GM12878 (cell line): ENCODE measurements around the gene PDE6A. TPM values are rescaled to one million over a fixed set of nuclear protein-coding genes. Genes with fewer than 3 reads are reported as not detected.

ENCODE experiments used
- ATAC-seq: fragments of 200-7000 bp; cut with Tn5 transposase; 3 replicates; pipeline ENCODE4 v1.9.1; 2020; ENCODE audit warnings: mild to moderate bottlenecking, moderate library complexity
- BruUV-seq: library from RNA; stranded (reverse); fragments of 400-500 nt; replicated peaks from 2 replicates; lab custom pipeline; 2021; lab: Mats Ljungman, UMichigan
- CTCF ChIA-PET: fragments of 300-600 bp; sonication (Branson Sonifier 250); formaldehyde crosslinking; extraction: SDS; loops from one replicate; lab custom pipeline; 2021; ENCODE audit warnings: inconsistent platforms; lab: Yijun Ruan, JAX
- POLR2A ChIA-PET: fragments of 350-600 bp; formaldehyde crosslinking; extraction: SDS; loops from one replicate; lab custom pipeline; 2021; ENCODE audit warnings: inconsistent platforms; lab: Charles Lee
- RAD21 ChIA-PET: fragments of 300-600 bp; sonication (Branson Sonifier 250); formaldehyde crosslinking; loops from one replicate; lab custom pipeline; 2023; ENCODE audit warnings: antibody characterized with exemption; ENCODE audit not compliant: unreplicated experiment; lab: Charles Lee
- SMC1A ChIA-PET: fragments of 300-600 bp; sonication (Branson Sonifier 250); formaldehyde crosslinking; loops from one replicate; lab custom pipeline; 2023; ENCODE audit not compliant: unreplicated experiment, uncharacterized antibody; lab: Charles Lee
- DNase-seq: peaks from one replicate; pipeline ENCODE4 v3.0.0-alpha.2; 2011; ENCODE audit warnings: low read depth, low spot score
- FAIRE-seq: peaks from 3 replicates; lab custom pipeline; 2011; peaks lifted over from hg19 to GRCh38; lab: Jason Lieb, UNC
- H2AFZ ChIP-seq: 2 replicates; pipeline ENCODE4 v1.6.0; 2011; ENCODE audit warnings: low read depth, low read length, control low read depth; ENCODE audit not compliant: control insufficient read depth
- H3K27ac ChIP-seq: 2 replicates; pipeline ENCODE4 v1.5.1; 2011; ENCODE audit warnings: control low read depth; ENCODE audit not compliant: control insufficient read depth, insufficient read depth
- H3K27me3 ChIP-seq, 2 experiments: replicated peaks in 1 of 2; 2 replicates each; pipeline versions ENCODE4 v1.6.0 to v1.6.1; 2011; ENCODE audit warnings: low read length in 1 of 2; ENCODE audit not compliant: control insufficient read depth in 2 of 2, insufficient read depth in 2 of 2
- H3K36me3 ChIP-seq, 2 experiments: 2 replicates each; pipeline ENCODE4 v1.5.1; 2011; ENCODE audit warnings: low read length in 1 of 2; ENCODE audit not compliant: control insufficient read depth in 2 of 2, insufficient read depth in 2 of 2
- H3K4me1 ChIP-seq: 2 replicates; pipeline ENCODE4 v1.6.1; 2011; ENCODE audit warnings: mild to moderate bottlenecking, low read length, moderate library complexity, mixed read lengths; ENCODE audit not compliant: control insufficient read depth, insufficient read depth
- H3K4me2 ChIP-seq: 2 replicates; pipeline ENCODE4 v1.6.0; 2011; ENCODE audit warnings: control low read depth; ENCODE audit not compliant: control insufficient read depth, insufficient read depth
- H3K4me3 ChIP-seq: fragments of 200-600 bp; sonication (generic); 2 replicates; pipeline ENCODE4 v1.5.1; 2016
- H3K79me2 ChIP-seq: 2 replicates; pipeline ENCODE4 v1.6.0; 2011; ENCODE audit warnings: low read length; ENCODE audit not compliant: control insufficient read depth, insufficient read depth
- H3K9ac ChIP-seq: 2 replicates; pipeline ENCODE4 v1.8.0; 2011; ENCODE audit warnings: low read length, control low read depth, mixed read lengths; ENCODE audit not compliant: control insufficient read depth, insufficient read depth
- H3K9me3 ChIP-seq: replicated peaks from 3 replicates; pipeline ENCODE4 v1.5.1; 2011; ENCODE audit warnings: mild to moderate bottlenecking, low read length; ENCODE audit not compliant: control insufficient read depth, insufficient read depth
- H4K20me1 ChIP-seq: 2 replicates; pipeline ENCODE4 v1.6.0; 2011; ENCODE audit not compliant: control insufficient read depth, insufficient read depth
- ATF7 ChIP-seq: fragments of 450-650 bp; IDR thresholded peaks from 2 replicates; pipeline ENCODE4 v1.6.1; 2016; ENCODE audit warnings: low read depth, mild to moderate bottlenecking
- CBX5 ChIP-seq: sonication (generic); IDR thresholded peaks from 2 replicates; pipeline ENCODE4 v1.6.1; 2016; ENCODE audit warnings: low read depth, moderate library complexity, mild to moderate bottlenecking, inconsistent platforms
- CHD4 ChIP-seq: fragments of 200-600 bp; sonication (generic); IDR thresholded peaks from 2 replicates; pipeline ENCODE4 v1.6.1; 2016; ENCODE audit warnings: mild to moderate bottlenecking
- CTCF ChIP-seq, 3 experiments: IDR thresholded peaks in 2 of 3; conservative IDR thresholded peaks in 1 of 3; 2 replicates each; pipeline ENCODE4 v1.5.1; 2011; ENCODE audit warnings: low read depth in 3 of 3, low read length in 3 of 3, mild to moderate bottlenecking in 3 of 3, control low read depth in 2 of 3, moderate library complexity in 2 of 3, inconsistent platforms in 1 of 3, mixed read lengths in 1 of 3; ENCODE audit not compliant: control insufficient read depth in 2 of 3, insufficient read depth in 1 of 3; ENCODE audit errors: extremely low read depth in 1 of 3
- FOXM1 ChIP-seq: IDR thresholded peaks from 2 replicates; pipeline ENCODE4 v1.6.1; 2012; ENCODE audit warnings: low read depth, mild to moderate bottlenecking, inconsistent platforms, low read length, moderate library complexity
- HDAC2 ChIP-seq: fragments of 200-600 bp; sonication (generic); IDR thresholded peaks from 2 replicates; pipeline ENCODE4 v1.6.1; 2017
- HDGF ChIP-seq: fragments of 450-650 bp; IDR thresholded peaks from 2 replicates; pipeline ENCODE4 v1.6.1; 2016; ENCODE audit warnings: antibody characterized with exemption
- IRF5 ChIP-seq: fragments of 450-650 bp; IDR thresholded peaks from 2 replicates; pipeline ENCODE4 v1.6.1; 2017; ENCODE audit warnings: borderline replicate concordance
- MEF2A ChIP-seq: IDR thresholded peaks from 2 replicates; pipeline ENCODE4 v1.6.1; 2011; ENCODE audit warnings: low read depth, mild to moderate bottlenecking, low read length, moderate library complexity; ENCODE audit not compliant: insufficient read depth
- PKNOX1 ChIP-seq: fragments of 450-650 bp; IDR thresholded peaks from 2 replicates; pipeline ENCODE4 v1.6.1; 2016; ENCODE audit warnings: mild to moderate bottlenecking
- POU2F2 ChIP-seq: IDR thresholded peaks from 3 replicates; pipeline ENCODE4 v1.6.1; 2011; ENCODE audit warnings: low read depth, mild to moderate bottlenecking, low read length, borderline replicate concordance
- SMARCA5 ChIP-seq: fragments of 450-650 bp; IDR thresholded peaks from 2 replicates; pipeline ENCODE4 v1.6.1; 2017; ENCODE audit warnings: mild to moderate bottlenecking
- ZBTB33 ChIP-seq: fragments of 450-650 bp; IDR thresholded peaks from 2 replicates; pipeline ENCODE4 v1.6.1; 2017; ENCODE audit warnings: mild to moderate bottlenecking
- ZNF592 ChIP-seq: fragments of 450-650 bp; IDR thresholded peaks from 2 replicates; pipeline ENCODE4 v1.6.1; 2017; ENCODE audit warnings: mild to moderate bottlenecking, moderate library complexity
- WGBS: methylation state at CpG from one replicate; pipeline ENCODE4 v1.1.6; 2016; ENCODE audit warnings: low lambda C conversion rate; ENCODE audit not compliant: insufficient replicate concordance, insufficient coverage; ENCODE audit errors: missing lambda C conversion rate; 5-methylcytosine and 5-hydroxymethylcytosine counted together
- in situ Hi-C: fragments of 300-500 bp; cut with MboI; formaldehyde crosslinking; loops from 9 replicates; pipeline ENCODE4 v1.14.3; 2018; ENCODE audit warnings: mixed read lengths
- intact Hi-C: fragments of 100-400 bp; cut with micrococcal nuclease; formaldehyde crosslinking; loops from one replicate; pipeline ENCODE4 v1.14.2; 2022; ENCODE audit not compliant: unreplicated experiment
- polyA plus RNA-seq, 11 experiments: library from polyadenylated mRNA; depleted of rRNA in 4 of 11; unstranded in 6 of 11; stranded (reverse) in 5 of 11; fragments of >200 nt; fragmentation: Nextera tagmentation in 4 of 11; fragmentation: Illumina TruSeq in 1 of 11; extraction: Ambion mirVana in 4 of 11; extraction: Trizol in 1 of 11; gene quantifications; 1 replicate in 1 of 11; 2 replicates in 10 of 11; pipeline versions ENCODE4 v1.2.1 to v1.2.3, GENCODE V29; 2011 to 2016; ENCODE audit warnings: inconsistent platforms in 2 of 11, missing spikeins in 2 of 11, low read depth in 1 of 11
- total RNA-seq, 4 experiments: library from RNA; depleted of rRNA in 3 of 4; stranded (reverse); fragments of >200 nt in 3 of 4; fragmentation: Illumina TruSeq in 1 of 4; extraction: Trizol in 1 of 4; gene quantifications; 2 replicates each; pipeline versions ENCODE4 v1.2.1 to v1.2.3, GENCODE V29; 2013 to 2021

PDE6A gene
- total and polyA plus RNA-seq, 10 of the 15 experiments (the other 5 are each of a cell fraction or from before 2014, with no cell fraction given) = 0.05 to 0.26 TPM; not detected in 8

- RAD21 ChIA-PET = interaction anchor here (0.6 to 1.3 kb wide), 3 partner anchors 48 to 187 kb away, joined by 3 to 5 read pairs (median 3); partner anchors contain the start of gene PPARGC1B
- WGBS = 93% methylated on average over 16 of the region's 16 CpGs
- peaks cover 0 to 27% of the 10 kb centered on the region in 2 experiments; a peak in 3 of 4 replicates for H3K36me3 ChIP-seq
- BruUV-seq = no TSS peak
- no peaks in the 10 kb centered on the region for H3K9me3 ChIP-seq
- H4K20me1 ChIP-seq = no peaks in the 10 kb centered on the region
- ATAC-seq = no peak
- no peak overlapping the region for H3K9ac ChIP-seq
- H3K27me3 ChIP-seq = no peaks in the 10 kb centered on the region
- FAIRE-seq = no peak
- H3K79me2 ChIP-seq = no peaks in the 10 kb centered on the region; the same call in 1 of the 2 replicates
- no peak for DNase-seq
- no peak overlapping the region for H3K4me2 ChIP-seq
- POLR2A ChIA-PET = interaction anchor here (1.0 to 1.3 kb wide), 2 partner anchors 13 to 47 kb away, joined by 3 to 5 read pairs; no protein-coding TSS in a partner anchor
- SMC1A ChIA-PET = interaction anchor here (1.5 to 11.9 kb wide), 6 partner anchors 8 to 162 kb away, joined by 4 to 210 read pairs (median 60); no protein-coding TSS in a partner anchor
- H3K27ac ChIP-seq = no peak overlapping the region
- no peaks in the 10 kb centered on the region; the same call in 1 of the 2 replicates for H3K4me1 ChIP-seq
- no peak overlapping the region for H3K4me3 ChIP-seq
- in situ Hi-C loops (loop anchor here (5.0 kb wide), 2 partner anchors 163 to 188 kb away; no protein-coding TSS in a partner anchor), intact Hi-C loops (no loop called here)
- no peak overlapping the region for H2AFZ ChIP-seq
- CTCF ChIA-PET = interaction anchor here (1.2 to 11.1 kb wide), 5 partner anchors 8 to 188 kb away, joined by 5 to 165 read pairs (median 35); no protein-coding TSS in a partner anchor
- no peak for TF ChIP-seq SMARCA5
- no peak for TF ChIP-seq PKNOX1
- TF ChIP-seq POU2F2 = no peak
- TF ChIP-seq IRF5 = no peak
- no peak for TF ChIP-seq CTCF (IDR thresholded peaks at IDR 0.05 in 2 of 3, conservative IDR thresholded peaks at IDR 0.05 in 1 of 3; ENCODE audit: control insufficient read depth in 2 of 3, extremely low read depth in 1 of 3, insufficient read depth in 1 of 3, low read depth in 3 of 3, low read length in 3 of 3)
- no peak for TF ChIP-seq ZBTB33
- TF ChIP-seq MEF2A = no peak
- TF ChIP-seq ATF7 = no peak
- no peak for TF ChIP-seq FOXM1
- no peak for TF ChIP-seq CBX5
- no peak for TF ChIP-seq ZNF592
- TF ChIP-seq CHD4 = no peak
- TF ChIP-seq HDGF = no peak
- no peak for TF ChIP-seq HDAC2
These were observed 119.7 kb downstream of the PDE6A start for GRCh38 chr5:149824846-149825245.
